GM21786 (cell line): ENCODE measurements around the gene FTH1.

ENCODE experiments used
- ATAC-seq: cut with Tn5 transposase; IDR thresholded peaks from one replicate; pipeline ENCODE4 v1.9.1; 2021; ENCODE audit not compliant: unreplicated experiment

The FTH1 gene

DNA sequence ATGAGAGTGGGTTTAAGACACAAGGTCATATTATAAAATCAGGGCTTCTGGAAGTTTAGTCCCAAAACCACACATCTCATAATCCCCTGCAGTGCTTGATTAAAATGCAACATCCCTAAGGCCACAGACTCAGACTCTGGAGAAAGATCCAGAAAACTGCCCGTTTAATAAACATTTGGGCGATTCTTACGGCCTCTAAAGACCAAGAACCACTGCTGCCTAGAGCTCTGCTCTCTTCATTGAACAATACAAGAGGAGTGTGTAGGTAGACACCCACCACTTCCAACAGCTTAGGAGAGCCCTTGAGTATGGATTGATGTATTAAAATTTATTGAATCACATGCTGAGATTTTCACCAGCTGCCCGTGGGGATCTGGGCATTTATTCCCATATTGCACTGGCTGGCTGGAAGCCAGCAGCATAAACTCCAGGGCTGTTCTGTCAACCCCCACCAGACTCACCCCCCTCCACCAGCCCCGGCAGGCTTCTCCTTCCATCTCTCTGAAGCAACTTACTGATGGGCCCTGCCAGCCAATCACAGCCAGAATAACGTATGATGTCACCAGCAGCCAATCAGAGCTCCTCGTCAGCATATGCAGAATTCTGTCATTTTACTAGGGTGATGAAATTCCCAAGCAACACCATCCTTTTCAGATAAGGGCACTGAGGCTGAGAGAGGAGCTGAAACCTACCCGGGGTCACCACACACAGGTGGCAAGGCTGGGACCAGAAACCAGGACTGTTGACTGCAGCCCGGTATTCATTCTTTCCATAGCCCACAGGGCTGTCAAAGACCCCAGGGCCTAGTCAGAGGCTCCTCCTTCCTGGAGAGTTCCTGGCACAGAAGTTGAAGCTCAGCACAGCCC lies 18.0 kb downstream of the FTH1 start:
- no peak for ATAC-seq

- no peak for ATAC-seq
These were observed 18.9 kb downstream of the FTH1 start for GRCh38 chr11:61948505-61948904.

- no peak for ATAC-seq
These were observed 19.8 kb downstream of the FTH1 start for GRCh38 chr11:61947486-61948210.

- no peak for ATAC-seq
These were observed 20.5 kb downstream of the FTH1 start for GRCh38 chr11:61946894-61947293.

GRCh38 chr11:61945191-61945590 lies 22.2 kb downstream of the FTH1 start:
- no peak for ATAC-seq

DNA sequence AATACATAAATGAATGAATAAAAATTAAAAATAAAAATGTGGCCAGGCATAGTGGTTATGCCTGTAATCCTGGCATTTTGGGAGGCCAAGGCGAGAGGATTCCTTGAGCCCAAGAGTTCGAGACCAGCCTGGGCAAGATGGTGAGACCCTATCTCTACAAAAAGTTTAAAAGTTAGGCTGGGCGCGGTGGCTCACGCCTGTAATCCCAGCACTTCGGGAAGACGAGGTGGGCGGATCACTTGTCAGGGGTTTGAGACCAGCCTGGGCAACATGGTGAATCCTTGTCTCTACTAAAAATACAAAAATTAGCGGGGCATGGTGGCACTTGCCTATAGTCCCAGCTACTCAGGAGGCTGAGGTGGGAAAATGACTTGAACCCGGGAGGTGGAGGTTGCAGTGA lies 27.0 kb downstream of the FTH1 start:
- ATAC-seq: no peak

DNA sequence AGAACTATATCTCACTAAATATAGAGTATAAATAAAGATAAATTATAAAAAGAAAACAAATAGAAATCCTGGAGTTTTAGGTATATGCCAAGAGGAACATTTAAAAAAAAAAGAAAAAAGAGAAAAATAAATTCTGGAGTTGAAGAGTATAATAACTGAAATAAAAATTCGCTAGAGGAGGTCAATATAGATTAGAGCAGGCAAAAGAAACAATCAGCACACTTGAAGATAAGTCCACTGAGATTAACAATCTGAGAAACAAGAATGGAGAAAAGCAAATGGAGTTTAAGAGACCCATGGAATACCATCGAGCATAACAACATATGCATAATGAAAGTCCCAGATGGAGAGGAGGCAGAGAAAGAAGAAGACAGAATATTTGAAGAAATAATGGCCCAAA lies 31.6 kb downstream of the FTH1 start:
- no peak for ATAC-seq

DNA sequence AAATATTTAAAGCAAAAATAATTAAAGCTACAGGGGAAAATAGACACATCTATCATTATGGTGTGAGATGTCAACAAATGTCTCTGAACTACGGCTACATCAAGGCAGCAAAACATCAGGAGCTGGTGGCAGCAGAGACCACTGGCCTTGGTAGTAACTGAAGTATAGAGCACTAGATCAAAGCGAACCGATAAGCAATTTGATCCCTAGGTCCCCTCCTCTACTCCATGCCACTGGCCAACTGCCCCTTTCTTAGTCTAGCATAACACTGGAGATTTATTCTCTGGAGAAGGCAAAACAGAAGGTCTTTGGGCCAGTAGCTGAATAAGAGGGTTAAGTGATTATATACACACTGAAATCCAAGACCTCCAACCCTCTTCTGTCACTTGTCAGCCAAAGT lies 36.5 kb downstream of the FTH1 start:
- ATAC-seq: no peak

- no peak for ATAC-seq
These were observed 38.8 kb downstream of the FTH1 start for GRCh38 chr11:61928606-61929005.

GRCh38 chr11:61927501-61927900 lies 39.9 kb downstream of the FTH1 start:
- no peak for ATAC-seq

DNA sequence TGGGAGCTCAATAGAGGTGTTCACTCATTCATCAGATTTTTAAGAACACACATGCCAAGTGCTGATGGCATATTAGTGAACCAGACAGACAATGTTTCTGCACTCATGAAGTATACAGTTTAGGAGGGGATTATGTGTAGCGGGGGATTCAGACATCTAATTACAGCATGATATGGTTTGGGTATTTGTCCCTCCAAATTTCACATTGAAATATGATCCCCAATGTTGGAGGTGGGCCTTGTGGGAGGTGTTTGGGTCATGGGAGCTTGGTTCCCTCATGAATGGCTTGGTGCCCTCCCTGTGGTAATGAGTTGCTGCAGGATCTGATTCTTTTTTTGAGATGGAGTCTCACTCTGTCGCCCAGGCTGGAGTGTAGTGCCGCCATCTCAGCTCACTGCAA lies 41.2 kb downstream of the FTH1 start:
- ATAC-seq: no peak

DNA sequence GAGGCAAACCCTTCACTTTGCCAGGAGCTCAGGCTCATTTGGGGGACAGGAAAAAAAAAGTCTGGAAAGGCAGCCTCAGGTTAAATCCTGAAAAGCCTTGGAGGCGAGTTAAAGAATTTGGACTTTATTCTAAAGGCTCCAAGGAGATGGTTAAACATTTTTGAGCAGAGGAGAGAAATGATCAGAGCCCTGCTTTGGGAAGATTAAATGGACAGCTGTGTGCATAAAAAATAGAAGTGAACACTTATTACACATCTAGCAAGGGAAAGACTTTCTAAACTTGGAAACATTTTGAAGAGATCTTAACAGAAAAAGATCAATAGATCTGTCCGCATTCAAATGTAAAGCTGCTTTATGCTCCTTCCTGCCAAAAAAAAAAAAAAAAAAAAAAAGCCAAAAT lies 41.7 kb downstream of the FTH1 start:
- ATAC-seq: no peak

- no peak for ATAC-seq
These were observed 43.4 kb downstream of the FTH1 start for GRCh38 chr11:61924064-61924455.

DNA sequence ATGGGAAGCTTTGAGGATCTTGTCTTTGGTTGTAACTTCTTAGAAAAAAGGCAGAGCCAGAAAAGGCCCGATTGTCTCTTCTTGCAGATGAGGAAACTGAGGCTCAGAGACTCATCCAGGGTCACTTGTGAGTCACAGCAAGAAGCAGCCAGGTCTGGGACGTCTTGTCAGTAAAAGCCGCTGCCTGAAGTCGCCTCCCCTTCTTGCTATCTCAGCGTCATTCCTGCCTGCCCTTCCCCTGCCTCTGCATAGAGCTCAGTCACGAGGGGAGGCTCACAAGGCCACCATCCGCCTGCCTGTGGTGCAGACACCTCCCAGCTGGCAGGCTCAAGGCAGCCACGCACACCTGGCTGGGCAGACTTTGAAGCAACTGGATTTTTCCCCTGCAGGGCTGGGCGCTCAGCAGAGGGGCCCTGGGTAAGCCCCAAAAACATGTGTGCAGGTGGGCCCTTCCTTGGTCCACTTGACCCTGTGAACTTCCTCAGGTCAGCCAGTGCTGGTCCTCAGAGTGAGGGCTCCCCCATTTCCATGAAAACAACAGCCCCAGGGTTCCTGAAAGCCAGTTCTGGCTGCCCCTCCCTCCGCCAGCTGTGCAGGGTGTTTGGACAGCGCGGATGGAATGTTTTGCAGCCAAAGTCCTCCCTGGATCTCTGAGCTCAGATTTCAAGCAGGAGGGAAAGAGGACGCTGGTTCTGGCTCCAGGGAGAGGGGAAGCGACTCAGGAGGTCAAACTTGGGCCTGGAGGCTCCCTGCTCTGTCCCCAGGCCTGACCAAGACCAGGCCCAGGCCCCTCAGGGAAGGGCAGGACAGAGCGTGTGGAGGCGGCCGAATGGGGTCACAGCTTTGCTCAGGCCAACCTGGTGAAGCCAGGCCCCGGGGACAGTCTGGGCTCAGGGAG lies 44.0 kb downstream of the FTH1 start:
- ATAC-seq: no peak

DNA sequence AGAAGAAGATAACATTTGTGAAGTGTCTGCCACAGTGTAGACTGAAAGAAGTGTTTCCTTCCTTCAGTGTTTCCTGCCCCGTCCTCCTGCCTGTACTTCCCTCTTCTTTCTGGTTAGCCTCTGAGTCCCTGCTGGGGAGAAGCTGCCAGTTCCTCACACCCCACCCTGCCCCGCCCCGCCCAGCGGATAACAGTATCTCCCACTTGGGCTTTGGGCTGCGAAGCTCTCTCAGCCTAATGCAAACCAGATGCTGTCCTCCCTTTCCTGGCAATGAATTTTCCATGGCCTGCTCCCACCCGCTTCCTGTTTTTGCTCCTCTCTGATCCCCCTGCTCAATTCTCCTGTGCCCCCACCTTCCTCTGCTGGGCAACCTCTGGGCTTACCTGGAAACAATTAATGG lies 44.9 kb downstream of the FTH1 start:
- no peak for ATAC-seq

GRCh38 chr11:61921446-61921845 lies 46.0 kb downstream of the FTH1 start:
- no peak for ATAC-seq

GRCh38 chr11:61919705-61920631 lies 47.5 kb downstream of the FTH1 start:
- no peak for ATAC-seq

DNA sequence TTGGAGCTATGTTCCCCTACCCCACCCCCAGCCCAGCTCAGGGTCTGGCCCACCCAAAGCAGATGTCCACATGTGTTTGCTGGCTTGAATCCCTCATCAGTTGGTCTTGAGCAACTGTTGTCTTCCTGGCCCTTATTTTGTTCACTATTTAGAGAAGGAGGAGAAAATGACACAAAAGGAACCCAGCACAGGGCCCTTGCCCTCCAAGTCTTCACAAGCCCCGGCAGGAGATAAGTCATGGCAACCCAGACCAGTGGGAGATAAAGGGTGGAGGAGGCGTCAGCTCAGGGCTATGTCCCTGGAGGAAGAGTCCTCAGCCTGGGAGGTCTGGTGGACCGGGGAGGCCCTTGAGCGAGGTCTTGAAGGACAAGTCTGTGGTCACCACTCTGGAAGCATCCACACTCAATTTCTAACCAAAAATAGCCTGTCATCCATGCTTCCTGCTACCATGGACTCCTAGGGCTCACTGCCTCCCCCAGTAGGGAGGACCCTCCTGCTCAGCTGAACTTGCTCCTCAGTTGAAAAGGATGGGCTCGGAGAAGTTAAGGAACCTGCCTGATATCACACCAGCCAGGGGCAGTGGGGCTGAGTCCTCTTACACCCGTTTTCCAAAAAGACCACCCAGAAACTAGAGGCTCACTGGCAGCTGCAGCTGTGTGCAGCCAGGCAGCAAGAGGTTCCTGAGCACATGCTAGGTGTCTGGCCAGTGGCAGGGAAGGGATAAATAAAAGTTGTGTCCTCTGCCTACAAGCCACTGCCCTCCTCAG lies 48.3 kb downstream of the FTH1 start:
- no peak for ATAC-seq

DNA sequence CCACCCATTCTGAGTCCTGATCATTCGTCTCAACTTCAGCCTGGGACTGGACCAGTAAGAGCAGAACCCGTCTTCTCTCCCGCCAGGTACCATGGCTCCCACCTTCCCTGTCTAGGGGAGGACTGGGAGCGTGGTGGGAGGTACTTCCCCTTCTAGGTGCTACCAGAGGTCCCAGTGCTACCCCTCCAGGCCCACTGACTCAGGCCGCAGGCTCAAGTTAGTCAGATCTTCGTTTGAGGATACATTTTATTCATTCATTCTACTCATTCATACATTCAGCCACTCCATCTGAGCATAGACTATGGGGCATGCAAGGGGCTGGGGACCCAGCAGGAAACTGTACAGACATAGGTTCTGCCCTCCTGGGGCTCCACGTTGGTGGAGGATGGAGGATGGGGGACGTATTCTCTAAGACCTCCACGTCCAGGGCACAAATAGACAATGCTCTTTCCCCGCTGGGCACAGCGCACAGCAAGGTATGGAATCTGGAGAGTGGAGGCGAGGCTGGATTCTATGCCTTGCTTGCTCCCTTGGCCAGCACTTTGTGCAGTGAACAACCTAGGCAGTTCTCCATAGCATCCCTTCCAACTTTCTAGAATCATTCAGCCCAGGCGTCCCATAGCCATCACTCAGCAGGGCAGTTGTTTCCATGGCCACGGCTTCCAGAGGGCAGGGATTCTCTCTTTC lies 49.0 kb downstream of the FTH1 start:
- no peak for ATAC-seq
